ENCODE data around the gene TBC1D2. TPM values are rescaled to one million over a fixed set of nuclear protein-coding genes. Genes with fewer than 3 reads are reported as not detected.
A peak's percentile ranks its signal among the peaks of the same experiment; 100 is the strongest.

Gene TBC1D2
- 1 to 10 TPM; 4.9 to 9.8 (median 7.8) TPM for total RNA-seq

- Histone ChIP-seq H3K4me1 (peaks cover 0 to 32% (median 21%) of the 10 kb centered on the region in 3 donors), H3K9me3 (no peaks in the 10 kb centered on the region), H3K27me3 (no peaks in the 10 kb centered on the region), H3K27ac (peak within 1 kb of the TSS; percentile 88 to 96 (median 92)), H3K36me3 (peaks cover 0 to 9% of the 10 kb centered on the region in 2 donors), H3K4me3 (peak within 1 kb of the TSS; percentile 76 to 90)
- TF ChIP-seq EP300 (IDR thresholded peaks at IDR 0.05) (no peak), POLR2AphosphoS5 (IDR thresholded peaks at IDR 0.05) (peak; percentile 3), CTCF (IDR thresholded peaks at IDR 0.05) (peak in 3 of 4 experiments; percentile 25 to 35 (median 30)), POLR2A (IDR thresholded peaks at IDR 0.05) (peak in 1 of 2 donors; percentile 61)
- WGBS, 2 donors (ENCODE audit: low coverage in 1 of 2) = 1% methylated on average over 14 to 22 of the region's 64 CpGs
- peak; percentile 97 for ATAC-seq
Observed at GRCh38 chr9:98255578-98256296, at the start of gene TBC1D2. Gene TBC1D2, minus strand, starts transcription at chr9:98255649. Its CDS starts 108 bp downstream, at chr9:98255541.

GRCh38 chr9:98304381-98304780, 48.9 kb upstream of the TBC1D2 start:
- TF ChIP-seq POLR2AphosphoS5 (IDR thresholded peaks at IDR 0.05) (no peak), CTCF (IDR thresholded peaks at IDR 0.05) (no peak), POLR2A (IDR thresholded peaks at IDR 0.05) (no peak), EP300 (IDR thresholded peaks at IDR 0.05) (no peak)
- WGBS, 2 donors (ENCODE audit: low coverage in 1 of 2) = 87 to 92% methylated on average over 2 to 3 of the region's 4 CpGs
- peaks cover 2% of the 10 kb centered on the region for H3K27me3 ChIP-seq
- no peaks in the 10 kb centered on the region for H3K4me1 ChIP-seq
- H3K27ac ChIP-seq = no peak overlapping the region
- H3K36me3 ChIP-seq = no peaks in the 10 kb centered on the region
- no peaks in the 10 kb centered on the region for H3K9me3 ChIP-seq
- H3K4me3 ChIP-seq = no peak overlapping the region
- ATAC-seq = no peak

- H3K27me3 ChIP-seq = peaks cover 9% of the 10 kb centered on the region
- WGBS, 2 donors (ENCODE audit: low coverage in 1 of 2) = 88 to 92% methylated on average over 4 to 6 of the region's 8 CpGs
- ATAC-seq = no peak
Observed at GRCh38 chr9:98303633-98304125, 48.2 kb upstream of the TBC1D2 start.

GRCh38 chr9:98302938-98303632, 47.6 kb upstream of the TBC1D2 start:
- TF ChIP-seq EP300 (IDR thresholded peaks at IDR 0.05) (no peak), POLR2A (IDR thresholded peaks at IDR 0.05) (no peak), CTCF (IDR thresholded peaks at IDR 0.05) (no peak), POLR2AphosphoS5 (IDR thresholded peaks at IDR 0.05) (no peak)
- no peaks in the 10 kb centered on the region for H3K36me3 ChIP-seq
- H3K4me1 ChIP-seq = no peaks in the 10 kb centered on the region
- H3K27ac ChIP-seq = no peak overlapping the region
- H3K9me3 ChIP-seq = no peaks in the 10 kb centered on the region
- WGBS, 2 donors (ENCODE audit: low coverage in 1 of 2) = 88% methylated on average over 6 to 7 of the region's 13 CpGs
- H3K4me3 ChIP-seq = no peak overlapping the region
- peaks cover 9% of the 10 kb centered on the region for H3K27me3 ChIP-seq
- ATAC-seq = no peak

More at GRCh38 chr9:98303633-98304125, 48.2 kb upstream of the TBC1D2 start:
- no peak overlapping the region for H3K4me3 ChIP-seq
- no peak for TF ChIP-seq POLR2AphosphoS5 (IDR thresholded peaks at IDR 0.05)
- TF ChIP-seq CTCF (IDR thresholded peaks at IDR 0.05) = no peak
- TF ChIP-seq EP300 (IDR thresholded peaks at IDR 0.05) = no peak
- no peak for TF ChIP-seq POLR2A (IDR thresholded peaks at IDR 0.05)
- no peak overlapping the region for H3K27ac ChIP-seq
- H3K4me1 ChIP-seq = no peaks in the 10 kb centered on the region
- H3K9me3 ChIP-seq = no peaks in the 10 kb centered on the region
- H3K36me3 ChIP-seq = no peaks in the 10 kb centered on the region

Measured in gastroesophageal sphincter (tissue), 4 donors.